ENCODE measurements around the gene COL5A1.

COL5A1 gene

DNA sequence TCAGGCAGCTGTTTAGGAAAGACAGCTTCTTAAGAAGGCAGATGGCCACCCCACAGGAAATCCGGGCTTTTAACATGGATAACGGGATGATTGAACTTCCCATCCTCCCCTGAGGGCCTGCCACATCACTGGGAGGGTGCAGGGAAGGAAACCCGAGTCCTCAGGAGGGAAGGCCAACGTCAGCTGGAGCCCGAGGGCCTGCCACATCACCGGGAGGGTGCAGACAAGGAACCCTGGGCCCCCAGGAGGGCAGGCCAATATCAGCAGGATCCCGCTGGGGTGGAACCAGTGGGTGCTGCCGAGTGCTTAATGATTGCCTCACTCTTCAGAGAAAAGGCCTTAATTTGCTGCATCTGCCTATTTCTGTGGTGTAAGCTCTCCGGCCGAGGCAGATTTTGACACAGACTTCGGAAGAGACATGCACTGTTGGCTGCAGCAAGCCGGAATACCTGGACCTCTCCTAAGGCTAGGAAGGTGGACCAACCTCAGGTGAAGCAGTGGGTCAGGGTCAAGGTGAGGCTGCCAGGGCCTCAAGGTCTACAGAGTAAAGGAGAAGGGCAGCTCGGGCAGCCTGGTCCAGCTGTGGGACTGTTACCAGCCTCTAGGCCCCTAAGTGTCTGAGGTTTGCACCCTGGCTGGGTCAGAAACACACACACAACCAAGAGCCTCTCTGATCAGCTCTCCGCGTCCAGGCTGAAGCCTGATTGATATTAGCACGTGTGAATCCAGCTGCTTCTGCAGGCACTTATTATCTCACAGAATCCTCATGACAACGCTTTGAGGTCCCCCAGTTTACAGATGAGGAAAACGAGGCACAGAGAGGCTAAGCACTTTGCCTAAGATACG, 14.8 kb upstream of the COL5A1 start:
- no peak for FAIRE-seq

DNA sequence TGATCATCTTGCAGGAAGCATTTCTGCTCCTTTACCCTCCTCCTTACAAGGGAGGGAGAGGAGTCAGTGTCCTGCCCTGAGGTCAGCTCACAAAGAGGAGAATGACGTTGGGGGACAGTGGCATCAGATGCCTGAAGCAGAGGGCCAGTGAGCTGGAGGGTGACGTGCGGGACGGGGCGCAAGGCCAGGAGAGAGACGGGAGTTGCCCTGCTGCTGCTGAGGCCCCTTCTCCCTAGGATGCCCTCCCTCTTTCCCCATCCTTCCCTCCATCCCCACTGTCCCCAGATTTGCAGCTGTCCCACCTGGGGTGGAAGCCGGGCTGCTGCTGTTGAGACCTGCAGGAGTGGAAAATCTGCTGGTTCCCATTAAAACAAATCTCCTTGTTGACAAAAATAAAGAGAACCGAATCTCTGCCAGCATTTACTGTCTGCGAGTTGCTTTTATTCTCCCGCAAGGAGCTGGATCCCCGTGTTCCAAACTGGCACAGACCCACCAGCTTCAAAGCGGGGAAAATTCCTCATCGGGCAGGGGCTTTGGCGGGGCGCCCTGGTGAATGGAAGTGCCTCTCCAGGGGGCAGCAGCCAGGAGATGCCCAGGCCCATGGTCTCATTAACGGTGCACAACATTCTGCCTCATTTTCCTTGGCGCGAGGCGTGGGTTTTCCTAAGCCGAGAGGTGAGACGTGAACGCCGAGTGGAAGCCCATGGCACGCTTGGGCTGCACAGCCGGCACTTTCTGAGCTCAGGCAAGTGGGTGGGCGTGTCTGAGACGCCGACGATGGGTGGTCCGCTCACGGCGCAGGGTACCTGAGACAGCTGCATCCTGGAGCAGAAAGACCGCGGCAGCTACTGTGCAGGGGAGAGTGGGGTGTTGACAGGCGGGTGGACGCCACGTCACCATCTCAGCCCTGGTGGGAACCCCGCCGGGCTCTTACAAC, 13.9 kb upstream of the COL5A1 start:
- FAIRE-seq: no peak

DNA sequence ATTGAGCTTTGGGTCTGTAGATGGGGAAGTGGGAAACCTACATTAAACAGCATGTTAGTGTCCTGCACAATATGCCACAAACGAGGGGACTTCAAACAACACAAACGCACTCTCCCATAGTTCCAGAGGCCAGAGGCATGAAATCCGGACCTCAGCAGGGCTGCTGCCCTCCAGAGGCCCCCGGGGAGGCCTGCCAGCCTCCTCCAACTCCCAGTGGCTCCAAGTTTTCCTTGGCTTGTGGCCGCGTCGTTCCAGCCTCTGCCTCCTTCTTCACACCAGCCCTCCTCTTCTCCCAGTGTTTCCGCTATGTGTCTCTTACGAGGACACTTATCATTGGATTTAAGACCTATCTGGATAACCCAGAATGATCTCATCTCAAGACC, 13.3 kb upstream of the COL5A1 start:
- FAIRE-seq: no peak

DNA sequence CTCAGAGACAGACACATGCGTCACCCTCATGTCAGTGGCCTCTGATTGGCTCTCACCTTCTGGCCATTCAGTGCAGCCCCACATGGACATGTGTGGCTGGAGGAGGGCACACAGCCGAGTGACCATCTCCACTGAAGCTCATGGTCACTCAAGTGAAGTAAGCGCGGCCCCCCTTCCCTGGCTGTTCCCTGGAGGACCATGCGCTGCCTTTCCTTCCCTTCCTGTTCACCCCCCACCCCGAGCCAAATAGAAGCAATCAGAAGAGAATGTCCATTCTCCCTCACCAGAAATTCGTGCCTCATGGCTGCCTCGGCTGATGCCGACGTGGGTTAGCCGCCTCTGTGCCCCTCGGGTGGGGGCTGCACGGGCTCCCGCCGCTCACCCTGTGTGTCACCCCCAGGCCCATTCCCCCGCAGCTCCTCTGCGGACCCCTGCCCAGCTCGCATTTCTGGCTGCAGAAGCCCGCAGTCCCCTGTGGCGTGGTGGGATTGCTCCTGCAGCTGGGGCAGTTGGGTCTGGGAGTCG, 12.5 kb upstream of the COL5A1 start:
- FAIRE-seq: no peak

GRCh38 chr9:134629586-134630392, 11.8 kb upstream of the COL5A1 start:
- FAIRE-seq: no peak

DNA sequence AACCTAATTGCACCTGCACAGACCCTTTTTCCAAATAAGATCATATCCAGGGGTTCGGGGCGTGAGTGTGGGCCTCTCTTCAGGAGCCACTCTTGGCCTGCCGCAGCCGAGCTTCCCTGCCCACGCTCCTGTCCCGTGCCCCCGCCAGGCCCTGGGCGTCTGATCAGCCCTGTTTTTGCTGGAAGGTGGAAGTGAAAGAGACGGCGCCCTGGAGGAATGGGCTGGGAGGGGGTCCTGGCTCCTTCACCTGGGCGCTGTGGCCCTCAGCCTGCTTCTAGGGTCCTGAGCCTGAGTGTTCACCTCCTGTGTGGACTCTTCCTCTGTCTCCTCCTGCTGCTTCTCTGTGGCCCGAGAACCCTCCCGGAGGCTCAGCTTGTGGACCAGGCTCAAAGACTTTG, 11.2 kb upstream of the COL5A1 start:
- FAIRE-seq: no peak

DNA sequence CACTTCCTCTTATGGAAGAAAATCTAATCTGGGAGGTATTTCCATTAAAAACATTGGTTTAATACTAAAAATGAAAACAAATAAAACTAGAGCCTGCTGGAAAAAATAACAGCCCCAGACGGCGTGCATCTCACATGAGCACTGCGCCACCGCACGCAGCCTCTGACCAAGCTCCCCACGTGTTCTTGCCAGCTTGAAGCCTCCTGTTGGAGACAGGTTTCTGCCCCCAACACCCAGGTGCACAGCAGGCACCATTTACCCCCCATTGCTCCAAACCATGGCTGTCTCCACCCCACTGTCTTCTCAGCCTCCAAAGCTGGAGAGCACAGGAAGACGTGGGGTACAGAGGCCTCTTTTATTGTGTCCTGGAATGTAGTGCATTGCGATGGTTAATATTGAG, 10.7 kb upstream of the COL5A1 start:
- no peak for FAIRE-seq

- no peak for FAIRE-seq
Observed at GRCh38 chr9:134631881-134632280, 9.7 kb upstream of the COL5A1 start.

GRCh38 chr9:134632329-134632728, 9.3 kb upstream of the COL5A1 start:
- FAIRE-seq: no peak

DNA sequence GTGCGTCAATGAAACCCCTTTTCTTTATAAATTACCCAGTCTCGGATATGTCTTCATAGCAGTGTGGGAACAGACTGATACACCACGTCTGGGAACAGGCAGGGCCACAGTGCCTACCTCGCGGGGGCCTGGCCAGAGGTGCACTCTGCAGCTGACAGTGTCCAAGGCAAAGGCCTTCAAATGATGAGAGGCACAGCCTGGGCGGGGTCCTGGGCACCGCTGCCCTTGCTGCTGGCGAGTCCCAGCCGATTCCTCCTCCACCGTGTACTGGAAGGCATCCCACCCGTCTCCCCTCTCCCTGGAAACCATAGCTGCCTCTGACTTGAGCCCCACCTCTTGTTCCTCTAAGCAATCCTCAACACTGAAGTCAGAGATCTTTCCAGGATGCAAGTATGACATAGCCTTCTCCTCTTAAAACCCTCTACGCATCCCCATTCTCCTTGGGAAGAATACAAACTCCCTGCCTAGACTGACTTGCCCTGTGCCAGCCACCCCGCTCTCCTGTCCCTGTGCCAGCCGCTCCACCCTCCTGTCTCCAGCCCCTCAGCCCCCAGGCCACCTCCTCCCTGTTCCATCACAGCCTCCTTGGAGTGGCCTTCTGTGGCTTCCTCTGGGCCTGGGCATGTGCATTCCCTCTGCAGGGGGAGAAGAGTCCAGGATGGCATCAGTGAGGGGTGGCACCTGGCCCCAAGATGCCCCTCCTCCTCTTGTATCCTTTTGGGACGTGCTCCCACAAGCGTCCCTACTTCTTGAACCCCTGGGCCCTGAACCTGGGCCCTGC, 8.1 kb upstream of the COL5A1 start:
- no peak for FAIRE-seq

DNA sequence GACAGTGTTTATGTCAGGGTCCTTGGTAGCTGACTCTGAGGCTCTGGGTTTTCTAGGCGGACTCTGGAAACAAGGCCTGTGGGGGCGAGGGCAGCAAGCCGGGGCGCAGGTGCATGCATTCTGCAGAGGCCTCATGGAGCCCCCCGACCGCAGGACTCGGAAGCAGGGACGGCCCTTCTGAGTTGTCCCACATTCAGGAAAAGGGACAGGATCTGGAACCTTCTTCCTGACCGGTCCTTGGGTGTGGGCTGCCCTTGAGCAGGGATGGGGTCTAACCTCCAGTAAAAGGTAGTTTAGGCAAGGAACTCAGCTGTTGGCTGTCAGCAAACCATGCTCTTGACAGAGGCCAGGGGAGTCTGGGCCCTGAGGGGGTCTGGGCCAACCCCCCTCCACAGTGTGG, 7.4 kb upstream of the COL5A1 start:
- FAIRE-seq: no peak

- no peak for FAIRE-seq
Observed at GRCh38 chr9:134634667-134635230, 6.9 kb upstream of the COL5A1 start.

DNA sequence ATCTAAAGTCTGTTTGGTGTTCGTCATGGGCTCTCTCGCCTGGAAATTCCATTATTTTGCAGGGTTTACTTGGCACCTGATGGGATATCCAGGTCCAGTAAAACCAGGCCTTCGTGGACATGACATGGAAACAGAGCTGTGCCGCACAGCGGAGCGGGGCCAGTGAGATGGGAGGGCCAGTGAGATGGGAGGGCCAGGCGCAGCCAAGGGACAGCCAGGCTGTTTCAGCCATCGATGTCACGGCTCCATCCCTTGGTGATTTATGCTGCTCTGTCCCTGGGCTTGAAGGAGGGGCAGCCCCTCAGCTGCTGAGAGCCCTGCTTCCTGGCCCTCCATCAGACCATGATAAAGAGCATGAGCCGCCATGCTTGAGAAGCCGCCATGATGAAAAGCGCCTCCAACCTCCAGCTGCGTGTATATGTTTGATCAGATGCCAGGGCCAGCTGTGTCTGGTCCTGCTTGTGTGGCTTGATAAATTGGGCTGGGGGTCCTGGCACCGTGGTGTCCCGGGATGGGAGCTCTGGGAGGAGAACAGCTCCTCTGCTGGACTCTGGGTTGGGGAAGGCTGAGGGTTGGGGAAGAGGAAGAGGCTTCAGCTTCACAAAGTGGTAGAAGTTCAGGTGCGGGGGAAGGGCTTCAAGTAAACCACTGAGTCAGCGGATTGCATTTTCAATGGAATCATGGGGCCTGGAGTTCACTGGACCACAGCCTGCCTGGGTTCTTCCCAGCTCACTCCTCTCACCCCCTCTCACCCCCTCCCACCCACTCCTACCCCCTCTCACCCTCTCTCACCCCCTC, 6.1 kb upstream of the COL5A1 start:
- no peak for FAIRE-seq

- no peak for FAIRE-seq
Observed at GRCh38 chr9:134636149-134636507, 5.5 kb upstream of the COL5A1 start.

- FAIRE-seq: no peak
Observed at GRCh38 chr9:134637241-134637640, 4.4 kb upstream of the COL5A1 start.

DNA sequence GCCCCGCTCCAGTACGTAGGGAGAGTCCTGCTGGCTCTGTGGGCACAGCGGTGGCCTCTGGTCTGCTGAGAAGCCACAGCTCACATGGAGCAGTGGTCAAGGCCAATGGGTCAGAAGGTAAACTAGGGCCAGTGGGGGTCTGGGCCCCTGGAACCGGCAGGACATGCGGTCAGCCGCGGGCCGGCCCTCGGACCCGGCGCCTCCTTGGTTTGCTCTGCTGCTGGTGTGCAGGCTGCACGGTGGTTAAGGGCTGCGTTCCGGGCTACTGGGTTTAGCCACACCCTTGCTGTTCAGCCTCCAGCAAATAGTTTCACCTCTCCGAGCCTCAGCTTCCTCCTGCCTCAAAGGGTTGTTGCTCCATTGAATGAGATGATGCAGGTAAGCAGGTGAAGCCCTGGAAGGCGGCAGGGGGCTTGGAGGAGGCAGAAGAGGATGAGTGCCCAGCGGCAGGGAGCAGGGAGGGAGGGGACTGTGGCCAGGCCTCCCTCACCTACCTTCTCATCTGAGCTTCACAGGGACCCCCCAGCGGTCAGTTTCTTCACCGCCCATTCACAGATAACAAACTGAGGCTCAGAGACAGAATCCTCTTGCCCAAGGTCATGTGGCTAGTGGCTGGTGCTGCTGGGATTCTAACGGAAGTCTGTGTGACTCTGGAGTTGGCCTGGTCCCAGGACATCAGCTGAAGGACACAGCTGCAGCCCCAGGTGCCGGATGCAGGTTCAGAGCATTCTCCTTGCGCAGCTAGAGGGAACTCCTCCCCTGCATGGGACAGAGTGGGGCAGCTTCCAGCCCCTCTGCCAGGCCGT, 3.7 kb upstream of the COL5A1 start:
- FAIRE-seq: no peak

- FAIRE-seq: no peak
Observed at GRCh38 chr9:134638502-134639090, 3.0 kb upstream of the COL5A1 start.

- FAIRE-seq: no peak
Observed at GRCh38 chr9:134639994-134640393, 1.6 kb upstream of the COL5A1 start.

GRCh38 chr9:134640506-134641172, 964 bp upstream of the COL5A1 start:
- FAIRE-seq: no peak
